K562 (cell line): ENCODE measurements around the gene KNL1. TPM values are rescaled to one million over a fixed set of nuclear protein-coding genes. Genes with fewer than 3 reads are reported as not detected.

Source experiments
- ATAC-seq: fragments of 200-7000 bp; cut with Tn5 transposase; 3 replicates; pipeline ENCODE4 v1.9.1; 2020; ENCODE audit warnings: moderate library complexity
- BruUV-seq: library from RNA; stranded (reverse); fragments of 400-500 nt; replicated peaks from 2 replicates; lab custom pipeline; 2021; lab: Mats Ljungman, UMichigan
- CTCF ChIA-PET: fragments of 300-600 bp; formaldehyde crosslinking; extraction: SDS; loops from one replicate; lab custom pipeline; 2021; ENCODE audit warnings: low intra/inter-chr PET ratio; lab: Yijun Ruan, JAX
- POLR2A ChIA-PET: fragments of 300-600, 350-650 bp; sonication (Branson Sonifier 250); formaldehyde crosslinking; extraction: SDS; loops from one replicate; lab custom pipeline; 2021; ENCODE audit warnings: antibody characterized with exemption, inconsistent platforms; lab: Yijun Ruan, JAX
- DNase-seq, 4 experiments: peaks; one replicate each; pipeline versions ENCODE4 v3.0.0 to v3.0.0-alpha.2; 2011 to 2018; ENCODE audit warnings: low spot score in 3 of 4, mixed read lengths in 3 of 4; ENCODE audit errors: extremely low read depth in 1 of 4
- FAIRE-seq: peaks from 2 replicates; lab custom pipeline; 2011; peaks lifted over from hg19 to GRCh38; lab: Jason Lieb, UNC
- H2AFZ ChIP-seq: 2 replicates; pipeline ENCODE4 v1.6.0; 2011; ENCODE audit warnings: low read depth, low read length, control low read depth, inconsistent platforms
- H3K27ac ChIP-seq: fragments of 200-600 bp; 3 replicates; pipeline ENCODE4 v1.8.0; 2011; ENCODE audit warnings: low read depth, mild to moderate bottlenecking, control low read depth, inconsistent platforms, low read length, moderate library complexity, mixed read lengths; ENCODE audit errors: extremely low read depth
- H3K27me3 ChIP-seq, 2 experiments: fragments of 300-600 bp in 1 of 2; 2 replicates in 1 of 2; 3 replicates in 1 of 2; pipeline versions ENCODE4 v1.6.0 to v1.8.0; 2011; ENCODE audit warnings: inconsistent platforms in 2 of 2, low read length in 2 of 2, mild to moderate bottlenecking in 1 of 2, mixed read lengths in 1 of 2, moderate library complexity in 1 of 2; ENCODE audit not compliant: control insufficient read depth in 2 of 2, insufficient read depth in 2 of 2
- H3K36me3 ChIP-seq: fragments of 300-600 bp; 3 replicates; pipeline ENCODE4 v1.8.0; 2011; ENCODE audit warnings: mild to moderate bottlenecking, low read length, inconsistent platforms; ENCODE audit not compliant: control insufficient read depth, insufficient read depth
- H3K4me1 ChIP-seq, 2 experiments: fragments of 200-600 bp in 1 of 2; replicated peaks in 1 of 2; 2 replicates in 1 of 2; 3 replicates in 1 of 2; pipeline versions ENCODE4 v1.5.1 to v1.8.0; 2011; ENCODE audit warnings: inconsistent platforms in 2 of 2, low read length in 2 of 2, mild to moderate bottlenecking in 1 of 2, mixed read lengths in 1 of 2, moderate library complexity in 1 of 2; ENCODE audit not compliant: control insufficient read depth in 2 of 2, insufficient read depth in 2 of 2
- H3K4me2 ChIP-seq: 2 replicates; pipeline ENCODE4 v1.6.1; 2011; ENCODE audit warnings: low read length, control low read depth, inconsistent platforms, mixed read lengths; ENCODE audit not compliant: insufficient read depth
- H3K4me3 ChIP-seq: fragments of 200-600 bp; sonication (generic), shearing (Covaris generic); 2 replicates; pipeline ENCODE4 v1.5.1; 2016; ENCODE audit warnings: control low read depth, inconsistent platforms
- H3K79me2 ChIP-seq: fragments of 200-600 bp; 3 replicates; pipeline ENCODE4 v1.8.0; 2011; ENCODE audit warnings: low read length, inconsistent platforms; ENCODE audit not compliant: control insufficient read depth, insufficient read depth
- H3K9ac ChIP-seq, 2 experiments: 2 replicates each; pipeline versions ENCODE4 v1.6.0 to v1.6.1; 2011; ENCODE audit warnings: low read depth in 2 of 2, low read length in 2 of 2, control low read depth in 1 of 2, inconsistent platforms in 1 of 2, mild to moderate bottlenecking in 1 of 2, mixed read lengths in 1 of 2; ENCODE audit not compliant: insufficient read depth in 1 of 2
- H3K9me1 ChIP-seq: one replicate; pipeline ENCODE4 v1.6.0; 2011; ENCODE audit warnings: inconsistent platforms, mild to moderate bottlenecking, low read length, moderate library complexity; ENCODE audit not compliant: control insufficient read depth, insufficient read depth
- H3K9me3 ChIP-seq: replicated peaks from 2 replicates; pipeline ENCODE4 v1.5.1; 2011; ENCODE audit warnings: low read depth, low read length, inconsistent platforms; ENCODE audit not compliant: control insufficient read depth, insufficient read depth
- H4K20me1 ChIP-seq: replicated peaks from 2 replicates; pipeline ENCODE4 v1.6.1; 2011; ENCODE audit warnings: low read length, inconsistent platforms, mixed read lengths; ENCODE audit not compliant: control insufficient read depth, insufficient read depth
- HMBOX1 ChIP-seq: sonication (generic); IDR thresholded peaks from 2 replicates; pipeline ENCODE4 v1.6.1; 2016
- PPARD ChIP-seq: fragments of 250-450 bp; sonication (Bioruptor Pico); IDR thresholded peaks from 2 replicates; pipeline ENCODE4 v1.8.0; 2022; ENCODE audit warnings: inconsistent platforms, mild to moderate bottlenecking, moderate library complexity
- SIX5 ChIP-seq, 2 experiments: IDR thresholded peaks; 2 replicates each; pipeline ENCODE4 v1.6.1; 2011; ENCODE audit warnings: low read length in 2 of 2, borderline replicate concordance in 1 of 2, low read depth in 1 of 2, mild to moderate bottlenecking in 1 of 2, moderate library complexity in 1 of 2; ENCODE audit not compliant: insufficient read depth in 1 of 2
- TSHZ1 ChIP-seq: fragments of 250-450 bp; sonication (Bioruptor Pico); IDR thresholded peaks from 2 replicates; pipeline ENCODE4 v1.4.0; 2020; ENCODE audit warnings: mild to moderate bottlenecking, moderate library complexity
- ZNF586 ChIP-seq: fragments of 450-650 bp; formaldehyde crosslinking; conservative IDR thresholded peaks from 2 replicates; pipeline ENCODE4 v1.4.0; 2020; ENCODE audit warnings: mild to moderate bottlenecking, moderate library complexity
- in situ Hi-C: fragments of 300-500 bp; cut with MboI; formaldehyde crosslinking; loops from 4 replicates; pipeline ENCODE4 v1.15.0; 2018; ENCODE audit warnings: inconsistent platforms, mixed read lengths
- intact Hi-C: fragments of 100-400 bp; cut with micrococcal nuclease; formaldehyde crosslinking; loops from 2 replicates; pipeline ENCODE4 v1.14.2; 2022
- polyA plus RNA-seq, 8 experiments: library from polyadenylated mRNA; depleted of rRNA in 4 of 8; stranded (reverse) in 5 of 8; unstranded in 3 of 8; fragments of >200 nt; fragmentation: Nextera tagmentation in 2 of 8; fragmentation: Illumina TruSeq in 1 of 8; extraction: Ambion mirVana in 2 of 8; extraction: Trizol in 1 of 8; gene quantifications; 2 replicates each; pipeline versions ENCODE4 v1.2.1 to v1.2.3, GENCODE V29; 2011 to 2014; ENCODE audit warnings: inconsistent platforms in 1 of 8, missing spikeins in 1 of 8
- total RNA-seq, 7 experiments: library from RNA; depleted of rRNA in 6 of 7; stranded (reverse); fragments of >200 nt in 6 of 7; fragmentation: Illumina TruSeq in 2 of 7; extraction: Trizol in 2 of 7; gene quantifications; 2 replicates each; pipeline versions ENCODE4 v1.2.1 to v1.2.3, GENCODE V29; 2011 to 2021; ENCODE audit warnings: low replicate concordance in 1 of 7

The KNL1 gene
- total and polyA plus RNA-seq, 9 of the 15 experiments (the other 6 are each of a cell fraction or from before 2014, with no cell fraction given), result 14.5 to 65.4 (median 34.6) TPM

GRCh38 chr15:40650479-40650878 lies 56.4 kb downstream of the KNL1 start:
- no peak for DNase-seq
- in situ Hi-C loops (no loop called here), intact Hi-C loops (no loop called here)
- Histone ChIP-seq H3K9ac (no peak overlapping the region), H3K27ac (no peak overlapping the region), H3K4me2 (no peak overlapping the region), H3K79me2 (no peaks in the 10 kb centered on the region), H3K27me3 (no peaks in the 10 kb centered on the region), H2AFZ (no peak overlapping the region), H3K9me3 (no peaks in the 10 kb centered on the region), H3K9me1 (no peaks in the 10 kb centered on the region), H4K20me1 (no peaks in the 10 kb centered on the region), H3K4me3 (no peak overlapping the region), H3K36me3 (peaks cover 59% of the 10 kb centered on the region), H3K4me1 (no peaks in the 10 kb centered on the region)
- TF ChIP-seq PPARD (CRISPR knock-in tag) (no peak), HMBOX1 (no peak), SIX5 (IDR thresholded peaks at IDR 0.05; ENCODE audit: borderline replicate concordance in 1 of 2, insufficient read depth in 1 of 2, low read depth in 1 of 2, low read length in 2 of 2) (no peak), ZNF586 (no peak), TSHZ1 (CRISPR knock-in tag) (no peak)
- ChIA-PET POLR2A (interaction anchor here (1.3 to 1.4 kb wide), 2 partner anchors 13 to 15 kb away, joined by 3 to 4 read pairs; no protein-coding TSS in a partner anchor), CTCF (interaction anchor here (0.7 kb wide), 1 partner anchor 132 kb away, joined by 3 read pairs; no protein-coding TSS in a partner anchor)
- no peak for ATAC-seq
- no peak for FAIRE-seq
- no TSS peak for BruUV-seq
